ENCODE data around the gene CACNA1I. TPM values are rescaled to one million over a fixed set of nuclear protein-coding genes. Genes with fewer than 3 reads are reported as not detected.

CACNA1I gene
- total RNA-seq, 1 donor from 2014 or later = 0.60 TPM

- H3K27me3 Mint-ChIP-seq = peaks cover 42% of the 10 kb centered on the region
- no peak overlapping the region for H3K4me3 Mint-ChIP-seq
- H3K36me3 Mint-ChIP-seq = no peaks in the 10 kb centered on the region
- H3K27ac Mint-ChIP-seq = no peak overlapping the region
- no peaks in the 10 kb centered on the region for H3K4me1 Mint-ChIP-seq (ENCODE audit: unreplicated experiment)
- DNase-seq (ENCODE audit: extremely low spot score, unreplicated experiment) = no peak
- no peak for TF ChIP-seq CTCF (conservative IDR thresholded peaks at IDR 0.05)
- H3K9me3 Mint-ChIP-seq = no peaks in the 10 kb centered on the region
These were observed 168.2 kb downstream of the CACNA1I start for GRCh38 chr22:39738746-39739145.

Other genes starting within 250 kb of the CACNA1I start
- gene SYNGR1, start 220.8 kb upstream of the CACNA1I start, total RNA-seq (ENCODE audit: low replicate concordance) = 41.4 and 47.9 TPM in 2 replicates
- gene TAB1, start 171.0 kb upstream of the CACNA1I start, total RNA-seq (ENCODE audit: low replicate concordance) = 26.0 and 31.0 TPM in 2 replicates
- 47.0 and 115 TPM in 2 replicates for gene MGAT3, start 113.7 kb upstream of the CACNA1I start, total RNA-seq (ENCODE audit: low replicate concordance)
- 35.0 and 35.5 TPM in 2 replicates for gene MIEF1, start 68.5 kb upstream of the CACNA1I start, total RNA-seq (ENCODE audit: low replicate concordance)
- gene ATF4, start 50.2 kb upstream of the CACNA1I start, total RNA-seq (ENCODE audit: low replicate concordance) = 315 and 398 TPM in 2 replicates
- gene RPS19BP1, start 38.0 kb upstream of the CACNA1I start, total RNA-seq (ENCODE audit: low replicate concordance) = 52.3 and 59.1 TPM in 2 replicates